HEK293 (cell line): ENCODE data around the gene QPCT.

Source experiments
- CTCF ChIP-seq: fragments of 450-650 bp; formaldehyde crosslinking; IDR thresholded peaks from 2 replicates; pipeline ENCODE4 v1.5.1; 2016; ENCODE audit warnings: missing biosample characterization, missing genetic modification characterization
- HOXC10 ChIP-seq: sonication (generic); formaldehyde crosslinking; IDR thresholded peaks from 2 replicates; pipeline ENCODE4 v1.8.1; 2023; ENCODE audit warnings: mild to moderate bottlenecking, missing genetic modification reagents
- TRIM28 ChIP-seq: IDR thresholded peaks from 2 replicates; pipeline ENCODE4 v1.6.1; 2011; ENCODE audit warnings: low read length, control low read depth, borderline replicate concordance
- ZNF121 ChIP-seq: fragments of 450-650 bp; formaldehyde crosslinking; IDR thresholded peaks from 2 replicates; pipeline ENCODE4 v1.5.1; 2016; ENCODE audit warnings: missing biosample characterization, missing genetic modification characterization
- ZNF184 ChIP-seq: fragments of 450-650 bp; IDR thresholded peaks from 2 replicates; pipeline ENCODE4 v1.5.1; 2018; ENCODE audit warnings: missing biosample characterization, mild to moderate bottlenecking, missing genetic modification characterization

GRCh38 chr2:37340637-37341036 is 3.8 kb upstream of the QPCT start:
- TF ChIP-seq CTCF, result no peak
- no peak for TF ChIP-seq ZNF121 (tag by site-specific recombination)
- TF ChIP-seq TRIM28, result no peak
- no peak for TF ChIP-seq ZNF184
- no peak for TF ChIP-seq HOXC10
